ENCODE measurements around the gene SLC6A16.
A peak's percentile ranks its signal among the peaks of the same experiment; 100 is the strongest.
"Not testable (repeated sequence)": the region's sequence is repeated elsewhere in the genome, so short reads cannot be mapped to it uniquely, and the experiment has no call there.

SLC6A16 gene

GRCh38 chr19:49344505-49345423, 19.8 kb upstream of the SLC6A16 start:
- DNase-seq = peak in 1 of 3 experiments; percentile 32

- DNase-seq = no peak
These were observed 18.1 kb upstream of the SLC6A16 start for GRCh38 chr19:49343123-49343522.

- DNase-seq = no peak
These were observed 17.3 kb upstream of the SLC6A16 start for GRCh38 chr19:49342291-49342721.

GRCh38 chr19:49340865-49341718, 16.1 kb upstream of the SLC6A16 start:
- DNase-seq = no peak

- DNase-seq = peak; percentile 23 to 56 (median 55)
These were observed 15.3 kb upstream of the SLC6A16 start for GRCh38 chr19:49340069-49340864.

GRCh38 chr19:49339301-49340068, 14.5 kb upstream of the SLC6A16 start:
- DNase-seq = peak in 1 of 3 experiments; percentile 81

- peak in 1 of 3 experiments; percentile 83 for DNase-seq
These were observed 13.8 kb upstream of the SLC6A16 start for GRCh38 chr19:49338691-49339300.

GRCh38 chr19:49338023-49338677, 13.2 kb upstream of the SLC6A16 start:
- DNase-seq = no peak

- no peak for DNase-seq
These were observed 12.5 kb upstream of the SLC6A16 start for GRCh38 chr19:49337267-49338022.

GRCh38 chr19:49336482-49337266, 11.7 kb upstream of the SLC6A16 start:
- no peak for DNase-seq

GRCh38 chr19:49335784-49336481, 10.9 kb upstream of the SLC6A16 start:
- DNase-seq = no peak

GRCh38 chr19:49335071-49335783, 10.2 kb upstream of the SLC6A16 start, which contains the start of gene CD37:
Gene CD37 (plus strand): TSS chr19:49335406. CDS start chr19:49335541, 135 bp downstream.
- no peak for DNase-seq

- no peak for DNase-seq
These were observed 8.9 kb upstream of the SLC6A16 start for GRCh38 chr19:49333811-49334288.

- no peak for DNase-seq
These were observed 8.4 kb upstream of the SLC6A16 start for GRCh38 chr19:49333418-49333805.

- DNase-seq = not testable (repeated sequence)
These were observed 7.9 kb upstream of the SLC6A16 start for GRCh38 chr19:49332691-49333417.

GRCh38 chr19:49331616-49332055, 6.6 kb upstream of the SLC6A16 start:
- peak in 2 of 3 experiments; percentile 5 to 29 for DNase-seq

- not testable (repeated sequence) for DNase-seq
These were observed 6.2 kb upstream of the SLC6A16 start for GRCh38 chr19:49331187-49331586.
